ENCODE measurements around the gene MYH7.

The MYH7 gene

GRCh38 chr14:23469127-23469905 lies 33.9 kb upstream of the MYH7 start, which contains the start of gene NGDN (continued):
- TF ChIP-seq ZBTB10 (tag by site-specific recombination; IDR thresholded peaks at IDR 0.05) (no peak), ZNF366 (tag by site-specific recombination; conservative IDR thresholded peaks at IDR 0.05) (peak; percentile 78), MEIS1 (CRISPR knock-in tag; IDR thresholded peaks at IDR 0.05; ENCODE audit: borderline replicate concordance) (no peak), ZNF266 (tag by site-specific recombination; IDR thresholded peaks at IDR 0.05; ENCODE audit: low read depth) (no peak), ZNF26 (tag by site-specific recombination; IDR thresholded peaks at IDR 0.05) (no peak), IKZF3 (tag by site-specific recombination; IDR thresholded peaks at IDR 0.05) (no peak), ZNF214 (tag by site-specific recombination; IDR thresholded peaks at IDR 0.05; ENCODE audit: borderline replicate concordance) (no peak), ZNF133 (tag by site-specific recombination; IDR thresholded peaks at IDR 0.05) (no peak), REPIN1 (tag by site-specific recombination; IDR thresholded peaks at IDR 0.05; ENCODE audit: low read depth) (no peak), ZBTB11 (tag by site-specific recombination; conservative IDR thresholded peaks at IDR 0.05; ENCODE audit: low read depth) (peak; percentile 25; the same call in 1 of the 2 replicates), ZNF175 (tag by site-specific recombination; IDR thresholded peaks at IDR 0.05) (no peak), GLI2 (tag by site-specific recombination; IDR thresholded peaks at IDR 0.05; ENCODE audit: borderline replicate concordance, low read depth) (no peak), GFI1B (tag by site-specific recombination; IDR thresholded peaks at IDR 0.05) (no peak), ZEB2 (tag by site-specific recombination; IDR thresholded peaks at IDR 0.05) (no peak), ZNF449 (tag by site-specific recombination; IDR thresholded peaks at IDR 0.05) (no peak), KLF17 (tag by site-specific recombination; IDR thresholded peaks at IDR 0.05) (peak; percentile 65), ZBTB48 (tag by site-specific recombination; IDR thresholded peaks at IDR 0.05) (no peak), ZNF221 (tag by site-specific recombination; IDR thresholded peaks at IDR 0.05; ENCODE audit: borderline replicate concordance) (no peak), HIC1 (tag by site-specific recombination; IDR thresholded peaks at IDR 0.05) (no peak), ZNF148 (tag by site-specific recombination; IDR thresholded peaks at IDR 0.05; ENCODE audit: borderline replicate concordance) (no peak), ZNF548 (tag by site-specific recombination; IDR thresholded peaks at IDR 0.05) (no peak)

All from HEK293 (cell line).